ENCODE measurements around the gene ZHX3.

DNA sequence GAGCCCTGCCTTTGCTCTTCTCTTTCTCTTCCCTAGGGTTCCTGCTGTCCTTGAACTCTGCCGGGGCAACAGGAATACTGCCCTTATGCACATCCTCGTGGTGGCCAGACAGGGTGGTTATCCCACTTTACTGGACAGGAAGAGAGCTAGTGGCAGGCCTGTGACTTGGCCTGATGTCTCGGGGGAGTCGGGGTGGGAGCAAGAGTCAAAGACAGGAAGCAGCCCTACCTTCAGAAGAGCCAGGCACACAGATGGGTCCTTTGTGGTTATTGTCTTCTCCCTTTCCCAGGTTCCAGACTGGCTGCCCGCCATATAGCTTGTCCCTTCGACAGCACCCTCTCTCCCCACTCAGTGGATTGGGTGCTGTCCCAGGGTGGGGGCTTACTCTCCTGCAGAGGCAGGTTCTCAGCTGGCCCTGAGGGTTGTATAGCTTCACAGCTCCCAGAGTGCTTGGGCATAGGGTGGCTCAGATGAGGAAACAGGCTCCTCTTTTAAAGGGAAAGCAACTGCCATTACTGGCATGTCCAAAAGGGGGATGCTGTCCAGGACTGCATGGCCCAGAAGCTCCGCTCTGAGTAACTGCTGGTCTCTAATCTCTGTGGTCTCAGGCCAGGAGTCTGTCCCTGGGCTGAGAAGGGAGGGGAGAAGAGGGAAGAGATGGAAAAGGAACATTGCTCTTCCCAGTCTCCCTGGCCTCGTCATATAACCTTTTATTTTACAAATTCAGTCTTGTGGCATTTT, 162.9 kb downstream of the ZHX3 start:
- no peak for TF ChIP-seq CTCF (IDR thresholded peaks at IDR 0.05 in 8 of 11, conservative IDR thresholded peaks at IDR 0.05 in 3 of 11)
- TF ChIP-seq POLR2AphosphoS5 (IDR thresholded peaks at IDR 0.05) = peak in 2 of 3 donors; percentile 49 to 52
- TF ChIP-seq POLR2A (IDR thresholded peaks at IDR 0.05) = no peak

Data from spleen (tissue), 7 donors.